Measurements from ENCODE around the gene CEP350.

The CEP350 gene

GRCh38 chr1:180160357-180160756, 205.7 kb downstream of the CEP350 start:
- TF ChIP-seq CTCF (IDR thresholded peaks at IDR 0.05; ENCODE audit: borderline replicate concordance, insufficient read depth, low read depth, low read length) = no peak
- H3K4me3 ChIP-seq (ENCODE audit: low read depth, low read length) = no peak overlapping the region

- no peak overlapping the region for H3K4me3 ChIP-seq (ENCODE audit: low read depth, low read length)
- no peak for TF ChIP-seq CTCF (IDR thresholded peaks at IDR 0.05; ENCODE audit: borderline replicate concordance, insufficient read depth, low read depth, low read length)
Measured at GRCh38 chr1:180163041-180163440, 208.4 kb downstream of the CEP350 start.

Measured in GM12875 (cell line).